H1 (cell line): Measurements from ENCODE around the gene LANCL3. TPM values are rescaled to one million over a fixed set of nuclear protein-coding genes. Genes with fewer than 3 reads are reported as not detected.

ENCODE experiments used
- CTCF ChIA-PET: fragments of 300-600 bp; sonication (Branson Sonifier 250); formaldehyde crosslinking; loops from one replicate; lab custom pipeline; 2021; ENCODE audit not compliant: partially characterized antibody; lab: Charles Lee
- POLR2A ChIA-PET: fragments of 300-600 bp; sonication (Branson Sonifier 250); formaldehyde crosslinking; loops from one replicate; lab custom pipeline; 2021; ENCODE audit warnings: inconsistent platforms; ENCODE audit not compliant: partially characterized antibody; lab: Charles Lee
- DNase-seq, 2 experiments: peaks; one replicate each; pipeline versions ENCODE4 v3.0.0 to v3.0.0-alpha.2; 2010 to 2022; ENCODE audit warnings: low spot score in 2 of 2, low read depth in 1 of 2, mixed read lengths in 1 of 2
- FAIRE-seq: peaks from 2 replicates; lab custom pipeline; 2011; peaks lifted over from hg19 to GRCh38; lab: Jason Lieb, UNC
- H2AFZ ChIP-seq: 2 replicates; pipeline ENCODE4 v1.8.1; 2012; ENCODE audit warnings: low read length, inconsistent platforms
- H2AK5ac ChIP-seq: 2 replicates; pipeline ENCODE4 v1.6.1; 2013; ENCODE audit warnings: low read depth, low read length
- H2BK120ac ChIP-seq: replicated peaks from 2 replicates; pipeline ENCODE3; 2013; ENCODE audit warnings: low read depth, low read length, inconsistent platforms
- H2BK12ac ChIP-seq: 2 replicates; pipeline ENCODE4 v1.6.1; 2013; ENCODE audit warnings: low read depth, low read length
- H2BK15ac ChIP-seq: 2 replicates; pipeline ENCODE4 v1.6.1; 2013; ENCODE audit warnings: low read length
- H2BK20ac ChIP-seq: 2 replicates; pipeline ENCODE4 v1.6.1; 2013; ENCODE audit warnings: low read length
- H2BK5ac ChIP-seq: 2 replicates; pipeline ENCODE4 v1.6.1; 2013; ENCODE audit warnings: low read depth, low read length
- H3K14ac ChIP-seq: 2 replicates; pipeline ENCODE4 v1.6.1; 2013; ENCODE audit warnings: inconsistent platforms; ENCODE audit not compliant: insufficient read length
- H3K18ac ChIP-seq: 2 replicates; pipeline ENCODE4 v1.6.1; 2013; ENCODE audit warnings: low read length; ENCODE audit errors: extremely low read depth
- H3K23ac ChIP-seq: 2 replicates; pipeline ENCODE4 v1.6.1; 2013; ENCODE audit warnings: inconsistent platforms; ENCODE audit not compliant: insufficient read length
- H3K23me2 ChIP-seq: 2 replicates; pipeline ENCODE4 v1.6.1; 2013; ENCODE audit warnings: low read depth, low read length
- H3K27ac ChIP-seq: 2 replicates; pipeline ENCODE4 v1.6.1; 2011; ENCODE audit warnings: low read depth, low read length, inconsistent platforms
- H3K27me3 ChIP-seq, 4 experiments: replicated peaks in 1 of 4; 1 replicate in 1 of 4; 2 replicates in 3 of 4; pipeline versions ENCODE4 v1.6.1 to v1.8.1; 2011 to 2013; ENCODE audit warnings: low read length in 3 of 4, mild to moderate bottlenecking in 3 of 4, inconsistent platforms in 2 of 4, mixed read lengths in 2 of 4, moderate library complexity in 1 of 4; ENCODE audit not compliant: control insufficient read depth in 3 of 4, insufficient read depth in 3 of 4; ENCODE audit errors: extremely low read depth in 1 of 4
- H3K36me3 ChIP-seq, 4 experiments: 2 replicates each; pipeline versions ENCODE4 v1.6.1 to v1.8.1; 2011 to 2013; ENCODE audit warnings: mild to moderate bottlenecking in 4 of 4, low read length in 3 of 4, moderate library complexity in 2 of 4, control low read depth in 1 of 4, inconsistent platforms in 1 of 4; ENCODE audit not compliant: insufficient read depth in 4 of 4, control insufficient read depth in 2 of 4
- H3K4ac ChIP-seq: replicated peaks from 2 replicates; pipeline ENCODE3; 2013; ENCODE audit warnings: low read length, low read depth, mixed read lengths, inconsistent platforms; ENCODE audit not compliant: insufficient read length
- H3K4me1 ChIP-seq, 4 experiments: replicated peaks in 1 of 4; 1 replicate in 1 of 4; 2 replicates in 3 of 4; pipeline versions ENCODE4 v1.6.1 to v1.8.1; 2011 to 2013; ENCODE audit warnings: low read length in 3 of 4, inconsistent platforms in 2 of 4, mixed read lengths in 1 of 4; ENCODE audit not compliant: insufficient read depth in 4 of 4, control insufficient read depth in 3 of 4
- H3K4me2 ChIP-seq, 2 experiments: 2 replicates each; pipeline versions ENCODE4 v1.6.1 to v1.8.1; 2011 to 2013; ENCODE audit warnings: low read depth in 2 of 2, low read length in 2 of 2, control low read depth in 1 of 2, inconsistent platforms in 1 of 2, mild to moderate bottlenecking in 1 of 2; ENCODE audit not compliant: insufficient read depth in 1 of 2
- H3K4me3 ChIP-seq, 4 experiments: fragments of 200-600, 300-600 bp in 1 of 4; sonication (generic), shearing (Covaris generic), sonication (Bioruptor Twin) in 1 of 4; 2 replicates each; pipeline versions ENCODE4 v1.5.1 to v1.8.1; 2011 to 2016; ENCODE audit warnings: low read length in 4 of 4, low read depth in 3 of 4, control low read depth in 2 of 4, inconsistent platforms in 2 of 4, mild to moderate bottlenecking in 2 of 4, mixed read lengths in 1 of 4, moderate library complexity in 1 of 4; ENCODE audit not compliant: insufficient read depth in 2 of 4; ENCODE audit errors: extremely low read depth in 1 of 4
- H3K56ac ChIP-seq: replicated peaks from 2 replicates; pipeline ENCODE3; 2013; ENCODE audit warnings: low read depth, mild to moderate bottlenecking, mixed read lengths, low read length, inconsistent platforms; ENCODE audit not compliant: insufficient read length
- H3K79me1 ChIP-seq: 2 replicates; pipeline ENCODE4 v1.6.1; 2013; ENCODE audit warnings: low read depth, low read length, control low read depth
- H3K79me2 ChIP-seq, 2 experiments: 2 replicates each; pipeline versions ENCODE4 v1.6.1 to v1.8.1; 2012 to 2013; ENCODE audit warnings: low read length in 2 of 2, mild to moderate bottlenecking in 2 of 2, inconsistent platforms in 1 of 2; ENCODE audit not compliant: insufficient read depth in 2 of 2, control insufficient read depth in 1 of 2
- H3K9ac ChIP-seq, 4 experiments: replicated peaks in 1 of 4; 1 replicate in 1 of 4; 2 replicates in 3 of 4; pipeline versions ENCODE4 v1.6.1 to v1.8.1; 2011 to 2013; ENCODE audit warnings: low read depth in 3 of 4, low read length in 3 of 4, control low read depth in 2 of 4, mild to moderate bottlenecking in 2 of 4, moderate library complexity in 2 of 4, inconsistent platforms in 1 of 4; ENCODE audit errors: extremely low read depth in 1 of 4
- H3K9me3 ChIP-seq, 2 experiments: 2 replicates each; pipeline versions ENCODE4 v1.6.1 to v1.8.1; 2012 to 2013; ENCODE audit warnings: mild to moderate bottlenecking in 2 of 2, moderate library complexity in 2 of 2, control low read depth in 1 of 2, inconsistent platforms in 1 of 2, low read depth in 1 of 2, low read length in 1 of 2, mixed read lengths in 1 of 2; ENCODE audit not compliant: insufficient read depth in 2 of 2
- H4K20me1 ChIP-seq, 2 experiments: replicated peaks in 1 of 2; 2 replicates each; pipeline versions ENCODE3 to v1.8.1; 2011 to 2013; ENCODE audit warnings: inconsistent platforms in 2 of 2, low read length in 2 of 2, mild to moderate bottlenecking in 1 of 2; ENCODE audit not compliant: insufficient read depth in 2 of 2, control insufficient read depth in 1 of 2
- H4K5ac ChIP-seq: 2 replicates; pipeline ENCODE4 v1.6.1; 2013; ENCODE audit warnings: low read length, low read depth, mixed read lengths, inconsistent platforms; ENCODE audit not compliant: insufficient read length
- H4K8ac ChIP-seq: 2 replicates; pipeline ENCODE4 v1.8.0; 2013; ENCODE audit warnings: mild to moderate bottlenecking, moderate library complexity, low read length, inconsistent platforms; ENCODE audit not compliant: insufficient read depth; ENCODE audit errors: extremely low read depth
- H4K91ac ChIP-seq: replicated peaks from 2 replicates; pipeline ENCODE3; 2013; ENCODE audit warnings: low read length, mixed read lengths, inconsistent platforms; ENCODE audit not compliant: insufficient read length
- CEBPB ChIP-seq: IDR thresholded peaks from 2 replicates; pipeline ENCODE4 v1.6.1; 2012; ENCODE audit warnings: low read depth, low read length
- E2F6 ChIP-seq: IDR thresholded peaks from 2 replicates; pipeline ENCODE4 v1.6.1; 2012; ENCODE audit warnings: inconsistent platforms
- FOSL1 ChIP-seq: IDR thresholded peaks from 2 replicates; pipeline ENCODE4 v1.6.1; 2011; ENCODE audit warnings: mild to moderate bottlenecking, low read depth, low read length, moderate library complexity; ENCODE audit not compliant: insufficient read depth
- JUN ChIP-seq: IDR thresholded peaks from 2 replicates; pipeline ENCODE4 v1.6.1; 2011; ENCODE audit warnings: low read depth, mild to moderate bottlenecking, improper control_type of control experiment, low read length
- JUND ChIP-seq: IDR thresholded peaks from 2 replicates; pipeline ENCODE4 v1.6.1; 2011; ENCODE audit warnings: mild to moderate bottlenecking, improper control_type of control experiment, low read length
- KDM1A ChIP-seq: fragments of 200-600, 300-600 bp; sonication (generic); IDR thresholded peaks from 2 replicates; pipeline ENCODE4 v1.7.1; 2016; ENCODE audit warnings: mild to moderate bottlenecking, low read length, borderline replicate concordance
- KDM4A ChIP-seq: IDR thresholded peaks from one replicate; pipeline ENCODE4 v1.7.1; 2012; ENCODE audit warnings: low read depth, mild to moderate bottlenecking, moderate library complexity, low read length, inconsistent platforms; ENCODE audit not compliant: severe bottlenecking
- MAFK ChIP-seq: IDR thresholded peaks from 2 replicates; pipeline ENCODE4 v1.6.1; 2012; ENCODE audit warnings: low read depth, mild to moderate bottlenecking, improper control_type of control experiment, low read length
- NANOG ChIP-seq: IDR thresholded peaks from 2 replicates; pipeline ENCODE4 v1.6.1; 2011; ENCODE audit warnings: low read length, low read depth, mild to moderate bottlenecking, inconsistent platforms; ENCODE audit not compliant: insufficient read depth, poor library complexity, severe bottlenecking
- POLR2A ChIP-seq, 2 experiments: IDR thresholded peaks; 1 replicate in 1 of 2; 2 replicates in 1 of 2; pipeline ENCODE4 v1.6.1; 2011; ENCODE audit warnings: low read depth in 2 of 2, low read length in 2 of 2, mild to moderate bottlenecking in 2 of 2; ENCODE audit errors: control extremely low read depth in 1 of 2
- SAP30 ChIP-seq: fragments of 300-600 bp; sonication (generic); IDR thresholded peaks from 2 replicates; pipeline ENCODE4 v1.7.1; 2012; ENCODE audit warnings: low read length, moderate library complexity, mild to moderate bottlenecking, inconsistent platforms; ENCODE audit not compliant: insufficient read depth, insufficient replicate concordance
- SIN3A ChIP-seq, 2 experiments: IDR thresholded peaks in 1 of 2; conservative IDR thresholded peaks in 1 of 2; 2 replicates each; pipeline ENCODE4 v1.6.1; 2011 to 2012; ENCODE audit warnings: low read length in 2 of 2, improper control_type of control experiment in 1 of 2, low read depth in 1 of 2, mild to moderate bottlenecking in 1 of 2
- SP4 ChIP-seq: IDR thresholded peaks from 2 replicates; pipeline ENCODE4 v1.6.1; 2012; ENCODE audit warnings: low read length, inconsistent platforms
- TAF7 ChIP-seq: optimal IDR thresholded peaks from 2 replicates; pipeline ENCODE3; 2011; ENCODE audit warnings: low read depth, mild to moderate bottlenecking, inconsistent platforms, low read length, moderate library complexity, borderline replicate concordance
- TEAD4 ChIP-seq: IDR thresholded peaks from 2 replicates; pipeline ENCODE4 v1.6.1; 2012; ENCODE audit warnings: low read depth, low read length, inconsistent platforms, mixed read lengths
- polyA plus RNA-seq, 7 experiments: library from polyadenylated mRNA; depleted of rRNA in 3 of 7; stranded (reverse) in 5 of 7; unstranded in 2 of 7; fragments of >200 nt in 5 of 7; fragments of 200-250 nt in 2 of 7; gene quantifications; 1 replicate in 5 of 7; 2 replicates in 1 of 7; 4 replicates in 1 of 7; pipeline versions ENCODE4 v1.2.1 to v1.2.3, GENCODE V29; 2011 to 2013; ENCODE audit warnings: missing spikeins in 2 of 7, mixed read lengths in 2 of 7
- total RNA-seq: library from RNA; stranded (reverse); fragmentation: NEBNext Ultra II Directional; extraction: Animal tissue kit (Norgen Biotek cat#: 25700); gene quantifications from 2 replicates; pipeline ENCODE4 v1.2.1, GENCODE V29; 2021

The LANCL3 gene
- total and polyA plus RNA-seq, 2 of the 8 experiments (the other 6 are each of a cell fraction or from before 2014, with no cell fraction given), result 0.11 to 0.37 TPM

GRCh38 chrX:37684426-37684825 lies 113.0 kb downstream of the LANCL3 start:
- H3K23ac ChIP-seq, result no peak overlapping the region
- H4K91ac ChIP-seq, result no peak overlapping the region
- ChIA-PET CTCF (interaction anchor here (1.0 kb wide), 1 partner anchor 8 kb away, joined by 3 read pairs; no protein-coding TSS in a partner anchor), POLR2A (no interaction called here)
- H3K4me2 ChIP-seq, result peak overlapping the region in 1 of 2 experiments; percentile 78; a peak in 1 of 4 replicates
- no peak for FAIRE-seq
- no peak overlapping the region; a peak in 1 of 8 replicates for H3K4me3 ChIP-seq
- H3K18ac ChIP-seq, result no peak overlapping the region
- H3K4ac ChIP-seq, result no peak overlapping the region
- no peak overlapping the region for H2AK5ac ChIP-seq
- no peaks in the 10 kb centered on the region for H3K79me1 ChIP-seq
- no peak overlapping the region for H3K9ac ChIP-seq
- H2BK120ac ChIP-seq, result no peak overlapping the region
- no peak overlapping the region for H4K8ac ChIP-seq
- no peak overlapping the region for H2BK5ac ChIP-seq
- H3K56ac ChIP-seq, result no peak overlapping the region
- H2BK12ac ChIP-seq, result no peak overlapping the region
- H3K9me3 ChIP-seq, result no peaks in the 10 kb centered on the region
- H4K5ac ChIP-seq, result no peak overlapping the region
- H2BK20ac ChIP-seq, result no peak overlapping the region
- peaks cover 0 to 6% (median 3%) of the 10 kb centered on the region in 4 experiments; a peak in 5 of 7 replicates for H3K4me1 ChIP-seq
- no peaks in the 10 kb centered on the region for H4K20me1 ChIP-seq
- no peaks in the 10 kb centered on the region for H3K79me2 ChIP-seq
- peaks cover 2% of the 10 kb centered on the region; the same call in 1 of the 2 replicates for H3K23me2 ChIP-seq
- H2BK15ac ChIP-seq, result no peak overlapping the region
- no peak overlapping the region for H2AFZ ChIP-seq
- no peak overlapping the region for H3K27ac ChIP-seq
- no peak for DNase-seq
- H3K27me3 ChIP-seq, result peaks cover 0 to 10% (median 8%) of the 10 kb centered on the region in 4 experiments; a peak in 6 of 7 replicates
- H3K14ac ChIP-seq, result no peak overlapping the region
- no peaks in the 10 kb centered on the region for H3K36me3 ChIP-seq
- TF ChIP-seq KDM1A (no peak), TEAD4 (no peak), JUN (no peak), SP4 (no peak), POLR2A (IDR thresholded peaks at IDR 0.05; ENCODE audit: control extremely low read depth in 1 of 2, low read depth in 2 of 2, low read length in 2 of 2) (no peak), KDM4A (no peak), TAF7 (no peak), MAFK (no peak), SIN3A (conservative IDR thresholded peaks at IDR 0.05 in 1 of 2, IDR thresholded peaks at IDR 0.05 in 1 of 2; ENCODE audit: low read depth in 1 of 2, low read length in 2 of 2) (no peak), E2F6 (no peak), CEBPB (no peak), FOSL1 (no peak), JUND (no peak), SAP30 (no peak), NANOG (no peak)
